Measurements from ENCODE around the gene ARHGEF25.
"Not testable (repeated sequence)": the region's sequence is repeated elsewhere in the genome, so short reads cannot be mapped to it uniquely, and the experiment has no call there.

Gene ARHGEF25

DNA sequence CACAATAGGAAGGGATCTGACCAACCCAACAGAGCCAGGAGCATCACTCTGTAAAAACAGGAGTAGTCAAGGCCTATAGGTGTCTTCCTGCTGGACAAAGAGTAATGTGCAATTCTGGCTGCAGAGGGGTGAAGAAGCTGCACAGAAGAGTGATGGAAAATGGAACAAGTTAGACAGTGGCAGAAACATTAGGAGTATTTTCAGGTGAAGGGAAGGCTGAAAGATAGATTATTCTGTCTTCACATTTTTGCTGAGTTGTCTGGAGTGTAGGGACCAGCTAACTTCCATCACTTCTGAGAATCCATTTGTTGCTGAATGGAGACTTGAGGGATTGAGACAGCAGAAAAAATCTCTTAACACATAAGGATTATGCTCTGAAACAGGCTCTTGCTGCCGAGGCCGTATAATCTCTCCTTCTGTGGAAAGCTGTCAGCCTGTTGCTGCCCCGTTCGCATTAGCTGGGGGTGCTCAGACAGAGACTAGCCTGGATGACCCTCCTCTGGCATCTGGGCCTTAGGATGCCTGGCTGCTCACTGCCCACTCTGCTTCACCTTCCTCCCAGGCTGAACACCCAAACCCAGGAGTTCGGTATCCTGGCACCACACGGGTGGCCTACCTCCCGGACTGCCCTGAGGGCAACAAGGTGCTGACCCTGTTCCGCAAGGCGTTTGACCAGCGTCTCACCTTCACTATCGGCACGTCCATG lies 3.1 kb upstream of the ARHGEF25 start:
- FAIRE-seq (no peak), DNase-seq (ENCODE audit: insufficient read length, low spot score) (no peak)

DNA sequence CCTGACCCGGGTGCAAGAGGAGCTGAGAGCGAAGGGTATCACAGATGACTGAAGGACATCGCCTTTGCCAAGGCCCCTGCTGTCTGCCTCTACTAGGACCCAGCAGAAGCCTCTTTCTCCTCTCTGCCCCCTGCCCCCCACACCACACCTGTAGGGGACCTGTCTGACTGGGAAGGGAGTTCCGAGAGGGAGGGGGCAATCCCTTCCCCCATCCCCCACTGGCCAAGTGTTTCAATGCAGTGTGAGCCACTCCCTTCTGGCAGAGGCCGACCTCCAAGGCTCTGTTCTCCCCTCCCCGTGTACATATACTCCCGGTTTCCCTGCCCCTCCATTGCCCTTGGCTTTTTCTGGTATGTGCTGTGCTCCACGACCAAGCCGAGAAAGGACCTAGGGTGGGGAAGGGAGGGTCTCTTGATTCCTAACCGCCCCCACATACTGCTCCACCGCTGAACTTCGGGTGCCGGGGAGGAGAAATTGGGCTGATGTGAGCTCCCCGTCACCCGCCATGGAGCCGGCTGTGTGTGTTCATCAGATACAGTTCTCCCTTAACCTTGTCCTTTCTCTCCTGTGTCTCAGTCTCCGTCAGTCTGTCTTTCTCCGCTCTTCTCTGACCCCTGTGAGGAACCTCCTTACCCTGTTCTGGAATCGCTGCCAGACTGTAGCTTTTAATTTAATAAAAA lies 2.0 kb upstream of the ARHGEF25 start:
- DNase-seq (ENCODE audit: insufficient read length, low spot score) (no peak), FAIRE-seq (no peak)

DNA sequence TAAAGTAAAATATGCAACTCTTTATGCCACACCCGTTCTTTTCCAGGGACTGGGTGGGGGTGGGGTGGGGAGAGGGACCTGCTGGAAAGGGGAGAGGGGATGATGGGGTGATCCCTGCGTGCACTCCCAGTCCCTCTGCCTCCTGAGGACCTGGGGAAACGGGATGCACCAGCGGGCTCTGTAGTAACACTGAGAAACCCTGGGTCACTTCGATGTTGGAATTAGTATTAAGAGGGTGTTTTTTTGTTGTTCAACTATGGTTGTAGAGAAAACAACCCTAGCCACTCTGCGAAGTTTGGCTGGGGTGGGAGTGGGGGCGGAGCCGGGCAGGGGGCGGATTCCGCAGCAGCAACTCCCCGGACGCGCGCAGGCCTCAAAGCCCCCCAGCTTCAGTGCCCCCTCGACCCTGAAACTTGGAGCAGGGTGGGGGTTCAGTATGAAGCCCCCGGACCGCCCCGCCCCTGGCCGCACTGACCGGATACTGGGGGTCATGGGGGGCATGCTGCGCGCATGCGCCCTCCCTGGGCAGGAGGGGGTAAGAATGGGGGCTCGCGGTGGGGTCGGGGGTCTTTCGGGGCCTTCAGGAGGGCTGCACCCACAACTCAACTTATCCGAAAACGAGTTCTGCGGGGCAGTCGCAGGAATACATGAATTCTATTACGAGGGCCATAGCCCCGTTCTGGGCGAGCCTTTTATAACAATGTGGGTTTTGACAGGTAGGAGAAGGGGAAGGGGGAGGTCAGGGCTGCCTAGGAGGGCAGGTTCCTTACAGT lies 1.3 kb upstream of the ARHGEF25 start:
- FAIRE-seq (no peak), DNase-seq (ENCODE audit: insufficient read length, low spot score) (no peak)

DNA sequence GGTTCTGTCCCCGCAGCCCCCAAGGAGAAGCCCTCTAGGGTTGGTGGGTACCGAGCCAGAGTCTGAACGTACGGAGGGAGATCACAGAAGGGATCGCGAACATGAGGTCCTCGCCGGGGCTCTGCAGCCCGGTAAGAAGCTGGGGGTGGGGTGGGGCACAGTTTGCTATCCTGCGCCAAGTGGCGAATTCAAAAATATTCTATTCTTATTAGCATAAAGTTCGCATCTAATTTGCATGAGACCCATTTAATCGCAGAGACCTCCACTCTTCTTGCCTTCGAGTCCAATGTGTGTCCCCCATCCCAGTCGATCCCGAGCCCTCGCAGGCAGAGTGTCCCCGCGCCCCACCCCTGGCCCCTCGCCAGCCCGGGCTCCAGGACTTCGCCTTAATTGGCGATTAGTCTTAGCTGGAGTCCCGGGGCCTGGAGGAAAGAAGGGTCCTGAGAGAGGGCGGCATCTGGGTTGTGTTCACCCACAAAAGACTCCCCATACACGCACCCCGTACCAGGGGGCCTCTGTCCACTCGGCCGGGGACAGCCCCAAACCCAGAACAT lies 604 bp upstream of the ARHGEF25 start:
- no peak for DNase-seq (ENCODE audit: insufficient read length, low spot score)

DNA sequence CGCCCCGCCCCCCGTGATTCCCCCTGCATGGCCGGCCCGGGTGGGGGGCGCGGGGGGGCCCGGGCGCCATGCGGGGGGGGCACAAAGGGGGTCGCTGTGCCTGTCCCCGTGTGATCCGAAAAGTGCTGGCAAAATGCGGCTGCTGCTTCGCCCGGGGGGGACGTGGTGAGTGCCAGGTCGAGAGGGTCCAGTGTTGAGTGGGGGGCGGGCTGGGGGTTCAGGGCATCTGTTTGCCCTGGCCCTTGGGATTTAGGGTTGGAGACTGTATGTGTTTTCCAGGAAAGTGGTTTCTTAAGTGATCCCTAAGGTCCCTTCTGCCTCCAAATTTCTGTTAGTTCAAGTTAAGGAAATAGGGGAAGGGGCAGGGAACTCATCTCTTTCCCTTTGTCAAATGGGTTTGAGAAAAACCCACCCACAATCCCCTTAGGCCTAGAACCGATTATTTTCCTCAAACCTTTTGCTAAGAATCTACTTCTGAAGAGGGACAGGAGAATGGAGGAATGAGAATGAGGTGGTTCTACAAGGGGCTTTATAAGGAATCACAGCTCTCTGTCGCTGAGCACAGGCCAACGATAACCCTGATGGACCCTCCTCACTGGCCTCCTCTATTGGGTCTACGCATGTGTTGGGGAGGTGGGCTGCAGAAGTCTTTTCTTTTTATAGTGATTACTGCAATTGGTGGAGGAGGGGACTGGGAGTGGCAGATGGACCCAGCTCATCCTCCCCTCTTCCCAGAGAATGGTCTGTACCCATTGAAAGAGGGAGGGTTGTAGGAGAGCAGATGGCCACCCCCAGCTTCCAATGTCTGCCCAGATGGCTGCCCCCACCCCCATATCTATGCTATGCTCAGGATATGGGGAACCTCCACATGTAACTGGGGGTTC lies 834 bp downstream of the ARHGEF25 start:
- no peak for FAIRE-seq
- DNase-seq (ENCODE audit: insufficient read length, low spot score) = no peak

More for the DNA sequence above, 604 bp upstream of the ARHGEF25 start:
- no peak for FAIRE-seq

DNA sequence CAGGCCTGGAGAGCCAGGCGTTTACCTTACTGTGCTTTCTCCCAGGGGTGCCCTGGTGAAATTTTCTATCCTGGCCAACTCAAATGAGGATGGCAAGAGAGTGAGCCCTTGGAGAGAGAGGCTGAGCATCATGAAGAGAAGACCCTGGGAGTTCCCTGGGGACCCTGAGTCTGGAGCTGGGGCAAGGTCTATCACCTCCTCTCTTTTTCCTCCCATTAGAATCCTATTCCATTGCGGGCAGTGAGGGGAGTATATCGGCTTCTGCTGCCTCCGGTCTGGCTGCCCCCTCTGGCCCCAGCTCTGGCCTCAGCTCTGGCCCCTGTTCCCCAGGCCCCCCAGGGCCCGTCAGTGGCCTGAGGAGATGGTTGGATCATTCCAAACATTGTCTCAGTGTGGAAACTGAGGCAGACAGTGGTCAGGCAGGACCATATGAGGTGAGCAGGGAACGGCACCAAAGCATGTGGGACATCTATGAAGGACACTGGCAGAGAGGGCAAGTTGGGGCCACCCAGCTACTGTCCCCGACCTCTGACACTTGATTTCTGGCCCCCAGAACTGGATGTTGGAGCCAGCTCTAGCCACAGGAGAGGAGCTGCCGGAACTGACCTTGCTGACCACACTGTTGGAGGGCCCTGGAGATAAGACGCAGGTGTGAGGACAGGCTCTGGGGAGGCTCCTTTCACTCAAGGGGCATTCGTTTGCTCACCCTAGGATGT lies 1.6 kb downstream of the ARHGEF25 start:
- DNase-seq (ENCODE audit: insufficient read length, low spot score) (no peak), FAIRE-seq (no peak)

DNA sequence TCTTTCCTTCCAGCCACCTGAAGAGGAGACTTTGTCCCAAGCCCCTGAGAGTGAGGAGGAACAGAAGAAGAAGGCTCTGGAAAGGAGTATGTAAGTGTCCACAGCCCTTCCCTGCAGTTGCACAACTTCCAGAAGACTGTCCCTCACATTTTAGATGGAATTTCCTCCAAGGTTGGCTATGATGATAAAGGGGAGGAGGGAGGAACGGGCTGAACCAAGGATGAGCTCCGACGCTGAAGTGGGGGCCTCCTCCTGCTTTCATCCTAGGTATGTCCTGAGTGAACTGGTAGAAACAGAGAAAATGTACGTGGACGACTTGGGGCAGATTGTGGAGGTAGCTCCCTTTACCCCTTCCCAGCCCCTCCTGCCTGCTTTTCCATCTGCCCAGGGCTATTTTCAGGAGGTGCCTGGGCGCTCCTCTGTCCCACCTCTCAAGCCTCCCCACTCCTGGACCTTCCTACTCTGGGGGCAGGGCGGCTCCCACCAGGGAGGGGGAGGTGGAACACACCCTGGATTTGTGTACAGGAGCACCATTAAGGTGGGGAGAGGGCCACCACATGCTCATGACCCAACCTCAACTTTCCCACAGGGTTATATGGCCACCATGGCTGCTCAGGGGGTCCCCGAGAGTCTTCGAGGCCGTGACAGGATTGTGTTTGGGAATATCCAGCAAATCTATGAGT lies 2.3 kb downstream of the ARHGEF25 start:
- FAIRE-seq = no peak
- no peak for DNase-seq (ENCODE audit: insufficient read length, low spot score)

DNA sequence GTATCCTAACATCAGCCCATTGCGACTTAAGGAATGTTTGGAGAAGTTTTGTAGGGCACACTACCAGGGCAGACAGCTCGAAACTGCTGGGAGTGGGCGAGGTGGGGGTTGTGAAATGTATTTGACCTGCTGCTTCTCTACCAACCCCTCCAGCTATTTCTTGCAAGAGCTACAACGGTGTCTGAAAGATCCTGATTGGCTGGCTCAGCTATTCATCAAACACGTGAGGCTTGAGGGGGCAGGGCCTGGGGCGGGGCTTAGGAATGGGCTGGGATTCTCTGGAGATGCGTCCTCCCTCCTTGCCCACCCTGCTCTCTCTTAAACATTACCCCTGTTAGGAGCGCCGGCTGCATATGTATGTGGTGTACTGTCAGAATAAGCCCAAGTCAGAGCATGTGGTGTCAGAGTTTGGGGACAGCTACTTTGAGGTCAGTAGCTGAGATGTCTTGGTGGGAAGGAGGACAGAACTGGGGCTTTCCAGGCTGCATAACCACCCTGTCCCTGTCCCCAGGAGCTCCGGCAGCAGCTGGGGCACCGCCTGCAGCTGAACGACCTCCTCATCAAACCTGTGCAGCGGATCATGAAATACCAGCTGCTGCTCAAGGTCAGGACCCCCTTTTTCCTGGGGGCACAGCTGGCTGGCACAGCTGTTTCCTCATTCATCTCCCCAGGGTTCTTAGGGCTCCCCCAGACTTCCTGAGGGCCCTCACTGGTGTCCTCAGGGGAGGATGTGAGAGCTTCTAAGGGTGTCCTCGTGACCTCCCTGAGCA lies 3.1 kb downstream of the ARHGEF25 start:
- DNase-seq (ENCODE audit: insufficient read length, low spot score) (no peak), FAIRE-seq (no peak)

DNA sequence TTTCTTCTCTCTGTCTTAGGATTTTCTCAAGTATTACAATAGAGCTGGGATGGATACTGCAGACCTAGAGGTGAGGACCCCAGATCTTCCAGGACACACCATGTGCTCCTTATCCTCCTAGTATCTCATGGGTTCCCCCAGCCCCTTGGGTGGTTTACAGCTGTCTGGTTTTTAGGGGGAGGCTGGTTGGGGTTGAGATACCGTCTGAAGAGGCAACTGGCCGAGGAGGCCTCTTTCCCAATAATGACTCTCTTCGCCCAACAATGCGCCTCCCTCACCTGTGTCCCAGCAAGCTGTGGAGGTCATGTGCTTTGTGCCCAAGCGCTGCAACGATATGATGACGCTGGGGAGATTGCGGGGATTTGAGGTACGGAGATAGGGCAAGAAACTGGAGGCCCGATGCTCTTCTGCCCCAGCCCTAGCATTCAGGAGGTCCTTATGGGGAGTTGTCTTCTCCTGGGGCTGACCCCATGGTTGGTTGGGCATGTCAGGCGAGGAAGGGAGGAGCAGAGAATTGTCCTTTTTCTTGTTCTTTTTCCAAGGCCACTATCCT lies 3.8 kb downstream of the ARHGEF25 start:
- DNase-seq (ENCODE audit: insufficient read length, low spot score) = no peak
- FAIRE-seq = no peak

DNA sequence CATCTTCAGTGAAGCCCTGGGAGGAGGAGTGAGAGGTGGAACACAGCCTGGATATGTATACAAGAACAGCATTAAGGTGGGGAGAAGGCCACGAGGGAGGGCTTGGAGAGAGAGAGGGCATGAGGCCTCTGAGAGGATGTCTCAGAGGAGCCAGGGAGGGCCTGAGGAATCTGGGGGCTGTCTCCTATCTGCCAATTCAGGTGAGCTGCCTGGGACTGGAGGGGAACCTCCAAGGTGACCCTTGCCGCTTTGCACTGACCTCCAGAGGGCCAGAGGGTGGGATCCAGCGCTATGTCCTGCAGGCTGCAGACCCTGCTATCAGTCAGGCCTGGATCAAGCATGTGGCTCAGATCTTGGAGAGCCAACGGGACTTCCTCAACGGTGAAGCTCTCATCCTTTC lies 4.4 kb downstream of the ARHGEF25 start:
- DNase-seq (ENCODE audit: insufficient read length, low spot score) = no peak
- FAIRE-seq = no peak

DNA sequence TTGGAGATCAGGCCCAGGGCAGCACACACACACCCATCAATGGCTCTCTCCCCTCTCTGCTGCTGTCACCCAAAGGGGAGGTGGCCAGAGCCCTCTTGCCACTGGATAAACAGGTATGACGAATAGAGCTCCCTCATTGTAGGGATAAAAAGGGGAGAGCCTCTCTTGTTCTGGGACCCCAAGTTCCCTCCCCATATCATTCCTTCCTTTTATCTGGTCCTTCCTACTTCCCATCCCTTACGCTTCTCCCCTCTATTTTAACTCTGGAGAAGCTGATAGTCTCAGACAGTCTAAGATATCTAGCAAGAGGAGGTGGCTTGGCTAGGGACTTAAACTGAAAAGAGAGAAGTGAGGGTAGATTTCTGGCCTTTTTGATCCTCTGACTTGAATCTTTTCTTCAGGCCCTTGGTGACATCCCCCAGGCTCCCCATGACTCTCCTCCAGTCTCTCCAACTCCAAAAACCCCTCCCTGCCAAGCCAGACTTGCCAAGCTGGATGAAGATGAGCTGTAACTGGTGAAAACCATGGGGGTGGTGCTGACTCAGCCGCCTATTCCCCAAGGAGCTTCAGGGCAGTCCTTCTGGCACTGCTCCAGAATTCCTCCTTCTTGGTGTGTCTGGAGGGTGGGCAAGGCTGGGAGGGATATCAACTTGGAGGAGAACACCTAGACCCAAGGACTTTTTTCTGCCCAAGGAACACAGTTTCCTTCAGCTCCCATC lies 5.3 kb downstream of the ARHGEF25 start:
- no peak for DNase-seq (ENCODE audit: insufficient read length, low spot score)
- no peak for FAIRE-seq

DNA sequence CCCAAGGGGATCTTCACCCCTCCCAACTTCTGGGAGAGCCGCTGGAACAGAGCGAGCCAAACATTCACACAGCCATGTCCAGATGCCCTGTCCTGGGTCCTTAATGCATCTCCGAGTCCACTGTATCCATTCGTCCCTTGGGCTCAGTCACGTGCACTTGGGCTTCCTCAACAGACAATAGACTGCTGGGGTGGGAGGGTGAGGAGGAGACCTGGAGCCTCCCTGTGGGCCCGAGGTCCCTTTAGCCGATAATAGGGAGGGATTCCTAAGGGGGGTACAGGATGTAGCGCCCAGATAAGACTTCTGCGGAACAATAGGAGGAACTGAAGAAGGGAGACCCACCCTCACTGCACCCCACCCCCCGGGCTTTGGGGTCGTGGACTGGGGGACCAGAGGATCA lies 6.7 kb downstream of the ARHGEF25 start:
- DNase-seq (ENCODE audit: insufficient read length, low spot score) (no peak), FAIRE-seq (no peak)

DNA sequence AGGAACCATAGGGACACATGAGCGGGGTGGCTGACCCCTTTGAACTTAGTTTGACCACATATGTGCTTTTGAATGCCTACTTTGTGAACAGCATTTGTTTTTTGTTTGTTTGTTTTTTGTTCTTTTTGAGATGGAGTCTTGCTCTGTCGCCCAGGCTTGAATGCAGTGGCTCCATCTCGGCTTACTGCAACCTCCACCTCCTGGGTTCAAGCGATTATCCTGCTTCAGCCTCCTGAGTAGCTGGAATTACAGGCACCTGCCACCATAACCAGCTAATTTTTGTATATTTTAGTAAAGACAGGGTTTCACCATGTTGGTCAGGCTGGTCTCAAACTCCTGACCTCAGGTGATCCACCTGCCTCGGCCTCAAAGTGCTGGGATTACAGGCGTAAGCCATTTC lies 7.2 kb downstream of the ARHGEF25 start:
- not testable (repeated sequence) for DNase-seq (ENCODE audit: insufficient read length, low spot score); FAIRE-seq

DNA sequence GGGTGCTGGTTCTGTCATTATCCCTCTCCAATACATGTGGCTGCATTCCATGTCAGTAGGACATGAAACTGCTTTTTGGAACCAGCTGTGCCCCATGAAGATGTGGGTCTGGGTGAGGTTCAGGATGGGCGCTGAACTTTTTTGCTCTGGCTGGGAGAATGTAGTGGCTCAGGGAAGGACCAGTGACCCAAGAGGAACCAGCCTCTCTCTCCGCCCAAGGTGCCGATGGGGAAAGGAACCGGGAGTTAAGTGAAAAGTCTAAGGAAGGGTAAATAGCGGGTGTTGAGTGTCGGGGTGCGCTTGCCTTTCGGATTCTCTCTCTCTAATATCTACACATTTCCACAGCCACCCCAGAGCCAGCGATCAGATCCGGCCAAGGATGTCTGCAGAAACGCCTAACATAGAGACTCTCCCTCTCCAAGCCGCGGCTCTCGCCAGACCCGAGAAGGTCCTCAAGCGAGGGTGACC lies 7.8 kb downstream of the ARHGEF25 start:
- no peak for FAIRE-seq
- DNase-seq (ENCODE audit: insufficient read length, low spot score) = no peak

DNA sequence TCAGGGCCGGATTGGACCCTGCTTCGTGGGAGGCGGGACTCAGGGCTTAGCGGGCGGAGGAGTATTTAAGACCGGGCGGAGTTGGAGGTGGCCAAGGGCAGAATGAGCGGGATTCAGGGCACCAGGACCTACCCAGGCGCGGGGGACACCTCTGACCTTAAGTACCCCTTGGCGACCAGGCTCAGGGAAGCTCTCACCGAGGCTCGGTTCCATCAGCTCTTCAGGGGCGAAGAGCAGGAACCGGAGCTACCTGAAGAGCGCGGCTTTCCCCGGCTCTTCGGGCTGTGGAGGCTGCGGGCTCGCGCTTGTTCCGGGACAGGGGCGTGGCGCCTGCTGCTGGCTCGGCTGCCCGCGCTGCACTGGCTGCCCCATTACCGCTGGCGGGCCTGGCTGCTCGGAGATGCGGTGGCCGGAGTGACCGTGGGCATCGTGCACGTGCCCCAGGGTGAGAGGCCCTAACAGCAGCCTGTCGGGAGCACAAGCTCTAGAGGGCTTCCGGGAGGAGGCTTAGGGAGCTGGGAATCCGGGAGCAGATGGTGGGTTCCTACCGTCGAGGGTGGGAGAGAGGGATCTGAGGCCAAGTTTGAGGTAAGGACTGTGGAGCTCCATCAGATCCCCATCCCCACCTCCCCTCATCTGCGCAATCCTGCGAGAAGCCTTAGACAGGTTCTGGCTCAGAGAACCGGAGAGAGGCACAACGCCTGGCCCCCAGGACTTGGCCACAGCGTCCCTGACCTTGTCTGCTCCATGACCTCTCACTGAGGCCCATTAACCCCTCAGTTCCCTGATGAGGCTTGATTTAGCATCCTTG lies 8.4 kb downstream of the ARHGEF25 start:
- DNase-seq (ENCODE audit: insufficient read length, low spot score) (no peak), FAIRE-seq (no peak)

DNA sequence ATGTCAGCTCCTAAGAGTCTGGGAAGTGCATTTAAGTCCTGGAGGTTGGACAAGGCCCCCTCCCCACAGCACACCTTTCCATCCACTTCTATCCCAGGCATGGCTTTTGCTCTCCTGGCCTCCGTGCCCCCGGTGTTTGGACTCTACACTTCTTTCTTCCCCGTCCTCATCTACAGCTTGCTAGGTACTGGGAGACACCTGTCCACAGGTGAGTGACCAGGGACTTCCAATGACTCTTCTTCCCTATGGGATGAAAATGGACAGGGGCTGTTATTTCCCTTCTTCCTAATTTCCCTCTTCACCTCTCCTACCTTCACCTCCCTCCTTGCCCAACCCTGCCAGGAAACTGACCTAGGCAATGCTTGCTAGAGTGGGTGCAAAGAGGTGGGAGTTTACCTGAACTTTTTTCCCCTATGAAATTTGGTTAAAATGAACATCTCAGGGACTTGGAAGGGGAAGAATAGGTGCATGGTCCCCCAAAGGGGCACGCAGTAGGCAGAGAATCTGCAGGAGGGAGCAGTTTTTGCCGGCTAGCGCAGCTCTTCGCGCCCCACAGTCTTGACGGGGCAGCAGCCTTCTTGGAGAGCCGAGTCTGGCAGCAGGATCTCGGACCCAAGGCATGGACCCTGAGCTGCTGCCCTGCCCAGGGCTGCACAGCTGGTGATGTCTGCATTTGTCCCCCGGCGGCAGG lies 9.2 kb downstream of the ARHGEF25 start:
- no peak for FAIRE-seq
- DNase-seq (ENCODE audit: insufficient read length, low spot score) = no peak

Data from HTR-8/SVneo (cell line).